OCI-LY1 (cell line): ENCODE measurements around the gene WFS1.

Experiments
- EZH2 ChIP-seq: fragments of 200-600 bp; sonication (generic), shearing (Covaris generic); IDR thresholded peaks from 2 replicates; pipeline ENCODE4 v1.8.0; 2017; ENCODE audit warnings: borderline replicate concordance, mixed run types, mild to moderate bottlenecking, antibody characterized with exemption, low read length, moderate library complexity, mixed read lengths
- TF ChIP-seq, protein P1 (sequence below): fragments of 200-600 bp; sonication (generic), shearing (Covaris generic); IDR thresholded peaks from 2 replicates; pipeline ENCODE4 v1.5.1; 2017; ENCODE audit warnings: mild to moderate bottlenecking, antibody characterized with exemption, low read length, moderate library complexity, mixed read lengths

DNA sequence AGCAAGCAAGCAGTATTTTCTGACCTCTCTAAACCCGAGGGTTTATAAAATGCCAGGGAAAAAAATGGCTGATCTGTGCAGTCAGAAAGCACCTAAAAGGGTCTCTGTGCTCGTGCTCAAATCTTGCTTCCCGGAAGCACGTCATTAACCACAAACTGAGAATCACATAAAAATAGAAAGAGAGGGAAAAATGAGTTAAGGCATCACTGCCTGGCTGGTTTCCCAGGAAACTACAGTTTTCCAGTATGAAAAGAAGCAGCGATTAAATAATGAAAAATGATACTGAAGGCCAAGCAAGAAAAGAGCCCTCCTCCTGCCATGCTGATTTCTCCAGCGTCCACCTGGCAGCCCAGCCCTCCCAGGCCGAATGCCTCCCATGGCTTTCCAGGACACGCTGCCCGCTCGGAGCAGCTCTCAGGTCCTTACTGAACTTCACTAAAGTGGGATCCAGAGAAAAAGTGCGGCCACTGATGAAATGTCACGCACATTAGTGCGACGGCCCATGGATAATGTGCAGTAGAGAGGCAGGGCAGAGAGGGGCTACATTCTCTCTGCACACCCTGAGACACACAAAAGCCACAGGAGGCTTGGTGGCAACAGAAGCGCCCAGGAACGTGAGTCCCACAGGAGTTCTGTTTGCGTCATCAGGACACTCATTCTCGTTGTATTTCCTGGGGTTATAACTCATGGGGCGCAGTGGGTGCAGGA, 80.4 kb downstream of the WFS1 start:
- no peak for TF ChIP-seq EZH2
- TF ChIP-seq, protein P1, sequence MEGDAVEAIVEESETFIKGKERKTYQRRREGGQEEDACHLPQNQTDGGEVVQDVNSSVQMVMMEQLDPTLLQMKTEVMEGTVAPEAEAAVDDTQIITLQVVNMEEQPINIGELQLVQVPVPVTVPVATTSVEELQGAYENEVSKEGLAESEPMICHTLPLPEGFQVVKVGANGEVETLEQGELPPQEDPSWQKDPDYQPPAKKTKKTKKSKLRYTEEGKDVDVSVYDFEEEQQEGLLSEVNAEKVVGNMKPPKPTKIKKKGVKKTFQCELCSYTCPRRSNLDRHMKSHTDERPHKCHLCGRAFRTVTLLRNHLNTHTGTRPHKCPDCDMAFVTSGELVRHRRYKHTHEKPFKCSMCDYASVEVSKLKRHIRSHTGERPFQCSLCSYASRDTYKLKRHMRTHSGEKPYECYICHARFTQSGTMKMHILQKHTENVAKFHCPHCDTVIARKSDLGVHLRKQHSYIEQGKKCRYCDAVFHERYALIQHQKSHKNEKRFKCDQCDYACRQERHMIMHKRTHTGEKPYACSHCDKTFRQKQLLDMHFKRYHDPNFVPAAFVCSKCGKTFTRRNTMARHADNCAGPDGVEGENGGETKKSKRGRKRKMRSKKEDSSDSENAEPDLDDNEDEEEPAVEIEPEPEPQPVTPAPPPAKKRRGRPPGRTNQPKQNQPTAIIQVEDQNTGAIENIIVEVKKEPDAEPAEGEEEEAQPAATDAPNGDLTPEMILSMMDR, result no peak
